Lower leg skin (tissue), 4 donors: ENCODE results near the gene HLA-E. TPM values are rescaled to one million over a fixed set of nuclear protein-coding genes. Genes with fewer than 3 reads are reported as not detected.
"Not testable (repeated sequence)": the region's sequence is repeated elsewhere in the genome, so short reads cannot be mapped to it uniquely, and the experiment has no call there.

Experiments
- DNase-seq, 2 donors: peaks; one replicate each; pipeline ENCODE4 v3.0.0-alpha.2; 2019; ENCODE audit warnings: low spot score in 2 of 2
- H3K4me3 ChIP-seq: fragments of 200-600 bp; sonication (generic); 2 replicates; pipeline ENCODE4 v1.5.1; 2017; ENCODE audit warnings: mild to moderate bottlenecking, low read depth; ENCODE audit not compliant: poor library complexity, severe bottlenecking
- CTCF ChIP-seq, 3 donors: fragments of 450-650 bp; IDR thresholded peaks; one replicate each; pipeline ENCODE4 v1.5.1; 2016; ENCODE audit warnings: antibody characterized with exemption in 3 of 3, mild to moderate bottlenecking in 3 of 3, moderate library complexity in 2 of 3
- POLR2A ChIP-seq, 2 donors: fragments of 450-650 bp; IDR thresholded peaks; one replicate each; pipeline ENCODE4 v1.6.1; 2016 to 2017; ENCODE audit warnings: antibody characterized with exemption in 2 of 2, mild to moderate bottlenecking in 1 of 2, moderate library complexity in 1 of 2
- WGBS, 2 donors: methylation state at CpG; one replicate each; pipeline ENCODE4 v1.1.5; 2018; 5-methylcytosine and 5-hydroxymethylcytosine counted together
- intact Hi-C: fragments of 100-400 bp; cut with DNase I; formaldehyde crosslinking; loops from one replicate; pipeline ENCODE4 v1.15.0; 2023; ENCODE audit warnings: low total_unique reads
- total RNA-seq, 4 donors: library from RNA; depleted of rRNA; stranded (reverse); fragments of >200 nt; gene quantifications; one replicate each; pipeline ENCODE4 v1.1.0, GENCODE V29; 2016

Gene HLA-E
- total RNA-seq, 4 donors from 2014 or later, result 685 to 929 (median 835) TPM

DNA sequence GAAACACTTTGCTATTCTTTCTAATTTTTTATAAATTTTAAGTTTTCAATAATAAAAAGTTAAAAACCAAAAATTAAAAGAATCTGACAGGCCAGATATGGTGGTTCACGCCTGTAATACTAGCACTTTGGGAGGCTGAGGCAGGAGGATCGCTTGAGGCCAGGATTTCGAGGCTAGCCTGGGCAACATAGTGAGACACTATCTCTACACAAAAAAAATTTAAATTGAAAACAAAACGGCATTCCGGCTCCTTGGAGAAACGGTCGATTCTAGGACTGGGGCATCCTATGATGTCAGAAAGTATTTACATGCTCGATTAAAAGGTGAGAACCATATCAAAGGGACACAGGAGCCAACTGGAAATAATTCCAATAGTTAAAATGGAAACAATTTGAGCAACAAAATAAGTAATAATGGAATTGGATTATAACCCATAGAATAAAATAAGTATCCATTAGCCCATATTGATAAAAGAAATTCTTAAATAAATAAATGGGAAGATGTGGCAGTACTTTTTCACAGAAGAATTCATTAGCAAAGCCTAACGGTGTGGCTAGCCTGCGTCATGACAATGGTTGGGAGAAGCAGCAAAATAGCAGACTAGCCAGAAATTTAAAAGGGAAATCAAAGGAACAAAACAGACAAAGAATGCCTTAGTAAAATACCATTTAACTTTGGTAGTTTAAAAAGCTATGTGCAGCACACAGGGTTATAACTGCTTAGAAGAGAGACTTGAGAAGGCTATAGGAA is 21.3 kb downstream of the HLA-E start:
- TF ChIP-seq CTCF (IDR thresholded peaks at IDR 0.05) (no peak), POLR2A (IDR thresholded peaks at IDR 0.05) (no peak)
- 79 to 83% methylated on average over 10 of the region's 10 CpGs for WGBS, 2 donors
- DNase-seq, result peak in 1 of 2 donors; percentile 58
- no peak overlapping the region for H3K4me3 ChIP-seq
- intact Hi-C loops, result no loop called here

DNA sequence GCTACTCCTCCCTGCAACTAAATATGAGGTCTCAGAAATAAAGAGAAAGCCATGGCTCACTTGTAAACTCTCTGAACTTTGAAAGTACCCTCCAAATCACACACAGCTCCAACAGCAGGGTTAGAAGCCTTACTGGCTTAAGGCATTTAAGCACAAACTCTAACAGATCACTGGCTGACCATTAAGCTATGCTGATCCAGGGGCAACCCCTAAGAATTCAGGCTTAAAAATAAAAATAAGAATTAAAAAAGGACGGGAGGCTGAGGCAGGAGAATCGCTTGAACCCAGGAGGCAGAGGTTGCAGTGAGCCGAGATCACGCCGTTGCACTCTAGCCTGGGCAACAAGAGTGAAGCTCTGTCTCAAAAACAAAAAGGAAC is 21.8 kb downstream of the HLA-E start:
- TF ChIP-seq POLR2A (IDR thresholded peaks at IDR 0.05) (no peak), CTCF (IDR thresholded peaks at IDR 0.05) (no peak)
- DNase-seq, result peak in 1 of 2 donors; percentile 20
- intact Hi-C loops, result no loop called here
- WGBS, 2 donors, result 68 to 70% methylated on average over 5 of the region's 5 CpGs
- H3K4me3 ChIP-seq, result no peak overlapping the region

GRCh38 chr6:30513451-30513850 is 24.1 kb downstream of the HLA-E start:
- whole genome bisulfite sequencing, 2 donors, result 93 to 94% methylated on average over 2 of the region's 2 CpGs
- TF ChIP-seq CTCF (IDR thresholded peaks at IDR 0.05) (no peak), POLR2A (IDR thresholded peaks at IDR 0.05) (no peak)
- intact Hi-C loops, result no loop called here
- DNase-seq, result peak in 1 of 2 donors; percentile 54
- no peak overlapping the region for H3K4me3 ChIP-seq

- DNase-seq, result no peak
- WGBS, 2 donors, result 66% methylated on average over 4 of the region's 4 CpGs
- no peak for TF ChIP-seq POLR2A (IDR thresholded peaks at IDR 0.05)
- no peak for TF ChIP-seq CTCF (IDR thresholded peaks at IDR 0.05)
- intact Hi-C loops, result no loop called here
- H3K4me3 ChIP-seq, result no peak overlapping the region
These were observed 25.8 kb downstream of the HLA-E start for GRCh38 chr6:30515106-30515505.

- TF ChIP-seq CTCF (IDR thresholded peaks at IDR 0.05) (no peak), POLR2A (IDR thresholded peaks at IDR 0.05) (no peak)
- intact Hi-C loops, result no loop called here
- no peak overlapping the region for H3K4me3 ChIP-seq
- 3 to 7% methylated on average over 33 of the region's 33 CpGs for WGBS, 2 donors
- DNase-seq, result peak; percentile 96 to 98
These were observed 26.8 kb downstream of the HLA-E start for GRCh38 chr6:30515944-30516753.

- DNase-seq, H3K4me3 ChIP-seq, intact Hi-C loops: not testable (repeated sequence)
- WGBS, 2 donors, result 42 to 57% methylated on average over 9 of the region's 9 CpGs
These were observed 27.4 kb downstream of the HLA-E start for GRCh38 chr6:30516754-30517076.

DNA sequence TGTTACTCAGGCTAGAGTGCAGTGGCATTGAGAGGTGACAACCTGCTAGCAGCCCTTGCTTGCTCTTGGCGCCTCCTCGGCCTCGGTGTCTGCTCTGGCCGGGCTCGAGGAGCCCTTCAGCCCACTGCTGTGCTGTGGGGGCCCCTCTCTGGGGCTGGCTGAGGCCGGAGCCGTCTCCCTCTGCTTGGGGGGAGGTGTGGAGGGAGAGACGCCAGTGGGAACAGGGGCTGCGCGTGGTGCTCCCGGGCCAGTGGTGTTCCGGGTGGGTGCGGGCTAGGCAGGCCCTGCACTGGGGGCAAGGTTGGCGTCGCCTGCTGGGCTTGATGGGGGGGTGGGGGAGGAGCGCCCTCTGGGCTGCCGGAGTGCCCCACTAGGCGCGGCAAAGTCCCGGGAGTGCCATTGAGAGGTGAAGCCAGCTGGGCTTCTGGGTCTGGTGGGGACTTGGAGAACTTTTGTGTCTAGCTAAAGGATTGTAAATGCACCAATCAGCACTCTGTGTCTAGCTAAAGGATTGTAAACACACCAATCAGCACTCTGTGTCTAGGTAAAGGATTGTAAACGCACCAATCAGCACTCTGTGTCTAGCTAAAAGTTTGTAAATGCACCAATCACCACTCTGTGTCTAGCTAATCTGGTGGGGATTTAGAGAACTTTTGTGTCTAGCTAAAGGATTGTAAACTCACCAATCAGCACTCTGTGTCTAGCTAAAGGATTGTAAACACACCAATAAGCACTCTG is 28.6 kb downstream of the HLA-E start:
- intact Hi-C loops, H3K4me3 ChIP-seq: not testable (repeated sequence)
- 89 to 93% methylated on average over 10 to 21 of the region's 21 CpGs for WGBS, 2 donors
- DNase-seq, result peak in 1 of 2 donors; percentile 71

DNA sequence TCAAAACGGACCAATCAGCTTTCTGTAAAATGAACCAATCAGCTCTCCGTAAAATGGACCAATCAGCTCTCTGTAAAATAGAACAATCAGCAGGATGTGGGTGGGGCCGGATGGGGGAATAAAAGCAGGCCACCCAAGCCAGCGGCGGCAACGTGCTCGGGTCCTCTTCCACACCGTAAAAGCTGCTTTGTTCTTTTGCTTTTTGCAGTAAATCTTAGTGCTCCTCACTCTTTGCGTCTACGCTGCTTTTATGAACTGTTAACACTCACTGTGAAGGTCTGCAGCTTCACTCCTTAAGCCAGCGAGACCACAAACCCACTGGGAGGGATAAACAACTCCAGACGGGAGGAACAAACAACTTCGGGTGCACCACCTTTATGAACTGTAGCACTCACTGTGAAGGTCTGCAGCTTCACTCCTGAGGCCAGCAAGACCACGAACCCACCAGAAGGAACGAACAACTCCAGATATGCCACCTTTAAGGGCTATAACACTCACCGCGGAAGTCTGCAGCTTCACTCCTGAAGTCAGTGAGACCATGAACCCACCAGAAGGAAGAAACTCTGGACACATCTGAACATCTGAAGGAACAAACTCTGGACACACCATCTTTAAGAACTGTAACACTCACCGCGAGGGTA is 29.3 kb downstream of the HLA-E start:
- whole genome bisulfite sequencing, 2 donors, result 77 to 81% methylated on average over 19 of the region's 19 CpGs
- DNase-seq, result peak in 1 of 2 donors; percentile 67
- intact Hi-C loops, H3K4me3 ChIP-seq: not testable (repeated sequence)
